IMR-90 (cell line): ENCODE results near the gene GMEB2. TPM values are rescaled to one million over a fixed set of nuclear protein-coding genes. Genes with fewer than 3 reads are reported as not detected.

Source experiments
- ATAC-seq: fragments of 200-7000 bp; cut with Tn5 transposase; 2 replicates; pipeline ENCODE4 v1.9.1; 2020; ENCODE audit warnings: low read depth, mild to moderate bottlenecking, moderate library complexity
- BruUV-seq: library from RNA; stranded (reverse); fragments of 400-500 nt; replicated peaks from 2 replicates; lab custom pipeline; 2021; lab: Mats Ljungman, UMichigan
- CTCF ChIA-PET: fragments of 300-600 bp; formaldehyde crosslinking; extraction: SDS; loops from one replicate; lab custom pipeline; 2021; ENCODE audit warnings: antibody characterized with exemption; lab: Yijun Ruan, JAX
- POLR2A ChIA-PET: fragments of 300-600 bp; sonication (Branson Sonifier 250); formaldehyde crosslinking; loops from one replicate; lab custom pipeline; 2022; ENCODE audit warnings: antibody characterized with exemption; ENCODE audit not compliant: unreplicated experiment; lab: Charles Lee
- DNase-seq: peaks from one replicate; pipeline ENCODE4 v3.0.0; 2013
- H2AFZ ChIP-seq: replicated peaks from 2 replicates; pipeline ENCODE3; 2013; ENCODE audit warnings: low read length, mild to moderate bottlenecking; ENCODE audit not compliant: poor library complexity
- H2AK5ac ChIP-seq: 2 replicates; pipeline ENCODE4 v1.6.1; 2013; ENCODE audit warnings: low read depth, low read length, inconsistent platforms
- H2AK9ac ChIP-seq: replicated peaks from 2 replicates; pipeline ENCODE3; 2013; ENCODE audit warnings: mild to moderate bottlenecking, low read depth, low read length, moderate library complexity; ENCODE audit not compliant: poor library complexity
- H2BK120ac ChIP-seq: 2 replicates; pipeline ENCODE4 v1.6.1; 2013; ENCODE audit warnings: low read depth, low read length, inconsistent platforms
- H2BK15ac ChIP-seq: 3 replicates; pipeline ENCODE4 v1.6.1; 2013; ENCODE audit warnings: low read depth, low read length, inconsistent platforms
- H2BK20ac ChIP-seq: 2 replicates; pipeline ENCODE4 v1.6.1; 2013; ENCODE audit warnings: low read depth, mild to moderate bottlenecking, inconsistent platforms, low read length, moderate library complexity
- H2BK5ac ChIP-seq: 2 replicates; pipeline ENCODE4 v1.6.1; 2013; ENCODE audit warnings: mild to moderate bottlenecking, low read depth, low read length, inconsistent platforms; ENCODE audit not compliant: poor library complexity, severe bottlenecking
- H3K14ac ChIP-seq: replicated peaks from 2 replicates; pipeline ENCODE4 v1.6.1; 2013; ENCODE audit warnings: low read depth, low read length, inconsistent platforms
- H3K18ac ChIP-seq: 2 replicates; pipeline ENCODE4 v1.6.1; 2013; ENCODE audit warnings: low read depth, low read length, control low read depth
- H3K23ac ChIP-seq: 2 replicates; pipeline ENCODE4 v1.6.1; 2013; ENCODE audit warnings: low read depth, low read length, inconsistent platforms
- H3K27ac ChIP-seq: 2 replicates; pipeline ENCODE4 v1.5.1; 2013; ENCODE audit warnings: mild to moderate bottlenecking, control low read depth, low read length; ENCODE audit not compliant: insufficient read depth
- H3K27me3 ChIP-seq: 2 replicates; pipeline ENCODE4 v1.6.1; 2013; ENCODE audit warnings: low read length; ENCODE audit not compliant: control insufficient read depth, insufficient read depth
- H3K36me3 ChIP-seq: 2 replicates; pipeline ENCODE4 v1.6.1; 2013; ENCODE audit warnings: low read length, mixed read lengths; ENCODE audit not compliant: control insufficient read depth, insufficient read depth
- H3K4ac ChIP-seq: 2 replicates; pipeline ENCODE4 v1.6.1; 2013; ENCODE audit warnings: low read depth, low read length, inconsistent platforms
- H3K4me1 ChIP-seq: 2 replicates; pipeline ENCODE4 v1.6.1; 2013; ENCODE audit warnings: low read length, mixed read lengths; ENCODE audit not compliant: control insufficient read depth, insufficient read depth
- H3K4me2 ChIP-seq: 2 replicates; pipeline ENCODE4 v1.6.1; 2013; ENCODE audit warnings: low read depth, mild to moderate bottlenecking, control low read depth, low read length, moderate library complexity
- H3K4me3 ChIP-seq: 2 replicates; pipeline ENCODE4 v1.5.1; 2013; ENCODE audit warnings: low read depth, mild to moderate bottlenecking, control low read depth, low read length, moderate library complexity; ENCODE audit not compliant: insufficient read depth
- H3K56ac ChIP-seq: 2 replicates; pipeline ENCODE4 v1.6.1; 2013; ENCODE audit warnings: low read length, inconsistent platforms; ENCODE audit not compliant: insufficient read depth; ENCODE audit errors: extremely low read depth
- H3K79me1 ChIP-seq, 2 experiments: 2 replicates each; pipeline ENCODE4 v1.6.1; 2013; ENCODE audit warnings: low read length in 2 of 2, inconsistent platforms in 1 of 2, low read depth in 1 of 2
- H3K9ac ChIP-seq: 2 replicates; pipeline ENCODE4 v1.6.1; 2013; ENCODE audit warnings: low read depth, low read length, control low read depth
- H3K9me1 ChIP-seq: 2 replicates; pipeline ENCODE4 v1.6.1; 2013; ENCODE audit warnings: low read length, inconsistent platforms; ENCODE audit not compliant: insufficient read depth
- H3K9me3 ChIP-seq: 2 replicates; pipeline ENCODE4 v1.6.1; 2013; ENCODE audit warnings: low read length; ENCODE audit not compliant: control insufficient read depth, insufficient read depth
- H4K20me1 ChIP-seq: 2 replicates; pipeline ENCODE4 v1.6.1; 2013; ENCODE audit warnings: low read length, inconsistent platforms; ENCODE audit not compliant: insufficient read depth
- H4K5ac ChIP-seq: 2 replicates; pipeline ENCODE4 v1.6.1; 2013; ENCODE audit warnings: mild to moderate bottlenecking, low read depth, low read length, control low read depth
- H4K8ac ChIP-seq, 2 experiments: 2 replicates each; pipeline ENCODE4 v1.6.1; 2013; ENCODE audit warnings: low read depth in 2 of 2, low read length in 2 of 2, control low read depth in 1 of 2, inconsistent platforms in 1 of 2
- H4K91ac ChIP-seq: 2 replicates; pipeline ENCODE4 v1.6.1; 2013; ENCODE audit warnings: low read depth, low read length, inconsistent platforms; ENCODE audit not compliant: insufficient read depth
- BHLHE40 ChIP-seq: fragments of 150-350 bp; IDR thresholded peaks from 2 replicates; pipeline ENCODE4 v1.6.1; 2016; ENCODE audit warnings: mild to moderate bottlenecking, low read depth, low read length
- CTCF ChIP-seq: conservative IDR thresholded peaks from 2 replicates; pipeline ENCODE4 v1.5.1; 2012; ENCODE audit warnings: mild to moderate bottlenecking, low read depth, low read length, improper control_type of control experiment
- ELK1 ChIP-seq: fragments of 150-350 bp; IDR thresholded peaks from 2 replicates; pipeline ENCODE4 v1.6.1; 2016; ENCODE audit warnings: low read depth, mild to moderate bottlenecking, low read length, moderate library complexity, borderline replicate concordance
- MAFK ChIP-seq: IDR thresholded peaks from 2 replicates; pipeline ENCODE4 v1.6.1; 2012; ENCODE audit warnings: low read depth, low read length, improper control_type of control experiment
- POLR2A ChIP-seq: IDR thresholded peaks from 2 replicates; pipeline ENCODE4 v1.6.1; 2012; ENCODE audit warnings: mild to moderate bottlenecking, low read depth, low read length
- RFX5 ChIP-seq: IDR thresholded peaks from 2 replicates; pipeline ENCODE4 v1.8.0; 2012; ENCODE audit warnings: low read depth, mild to moderate bottlenecking, low read length, moderate library complexity
- SMC3 ChIP-seq: fragments of 150-350 bp; IDR thresholded peaks from 2 replicates; pipeline ENCODE4 v1.6.1; 2016; ENCODE audit warnings: low read depth, mild to moderate bottlenecking, antibody characterized with exemption, low read length, moderate library complexity
- USF2 ChIP-seq: fragments of 150-350 bp; IDR thresholded peaks from 2 replicates; pipeline ENCODE4 v1.6.1; 2017; ENCODE audit warnings: mild to moderate bottlenecking, antibody characterized with exemption, low read length, low read depth
- WGBS, 2 experiments: methylation state at CpG; one replicate each; pipeline versions ENCODE4 v1.1.5 to v1.1.7; 2013; ENCODE audit warnings: missing lambda C conversion rate in 2 of 2; ENCODE audit not compliant: insufficient read length in 1 of 2; ENCODE audit errors: extremely low coverage in 2 of 2; 5-methylcytosine and 5-hydroxymethylcytosine counted together
- dilution Hi-C: fragments of 300-500 bp; cut with HindIII; formaldehyde crosslinking; loops from one replicate; pipeline ENCODE4 v1.14.3; 2018; ENCODE audit warnings: low sequenced_read_pairs; ENCODE audit not compliant: unreplicated experiment
- in situ Hi-C: fragments of 300-500 bp; cut with MboI; formaldehyde crosslinking; loops from 3 replicates; pipeline ENCODE4 v1.14.3; 2019; ENCODE audit warnings: low sequenced_read_pairs, inconsistent platforms, mixed read lengths
- intact Hi-C: fragments of 100-400 bp; cut with micrococcal nuclease; formaldehyde crosslinking; loops from 2 replicates; pipeline ENCODE4 v1.10.0; 2022
- polyA plus RNA-seq, 3 experiments: library from polyadenylated mRNA; depleted of rRNA; stranded (reverse); fragments of >200 nt; gene quantifications; 2 replicates each; pipeline ENCODE4 v1.2.3, GENCODE V29; 2012; ENCODE audit warnings: low replicate concordance in 1 of 3
- total RNA-seq: library from RNA; depleted of rRNA; stranded (reverse); fragments of >200 nt; gene quantifications from 2 replicates; pipeline ENCODE4 v1.2.3, GENCODE V29; 2012

The GMEB2 gene
- total and polyA plus RNA-seq, 2 of the 4 experiments (the other 2 are of a cell fraction) = 5.0 to 10.0 TPM

- no TSS peak for BruUV-seq
- intact Hi-C loops (no loop called here), dilution Hi-C loops (no loop called here), in situ Hi-C loops (no loop called here)
- no peak overlapping the region for H2BK15ac ChIP-seq
- H3K9me1 ChIP-seq = peaks cover 2% of the 10 kb centered on the region; the same call in 1 of the 2 replicates
- no peak overlapping the region for H2BK20ac ChIP-seq
- H2AFZ ChIP-seq = no peak overlapping the region
- H2AK9ac ChIP-seq = no peak overlapping the region
- no peak overlapping the region for H2BK120ac ChIP-seq
- H3K14ac ChIP-seq = no peak overlapping the region
- H3K18ac ChIP-seq = no peak overlapping the region
- H2AK5ac ChIP-seq = no peak overlapping the region
- no peak overlapping the region for H4K91ac ChIP-seq
- H3K4me2 ChIP-seq = no peak overlapping the region
- H3K56ac ChIP-seq = no peak overlapping the region
- ATAC-seq = no peak
- POLR2A ChIA-PET = no interaction called here
- WGBS, 2 experiments = 92% methylated on average over 10 of the region's 17 CpGs; no CpG with 5 or more reads in 1 of the 2 experiments
- H4K5ac ChIP-seq = no peak overlapping the region
- H3K9ac ChIP-seq = no peak overlapping the region
- no peaks in the 10 kb centered on the region for H3K9me3 ChIP-seq
- no peak overlapping the region for H3K23ac ChIP-seq
- H3K79me1 ChIP-seq = peaks cover 0 to 4% of the 10 kb centered on the region in 2 experiments; a peak in 2 of 4 replicates
- no peak overlapping the region for H3K4me3 ChIP-seq
- H3K36me3 ChIP-seq = peaks cover 27% of the 10 kb centered on the region
- DNase-seq = no peak
- no peak overlapping the region for H2BK5ac ChIP-seq
- no peak overlapping the region for H3K4ac ChIP-seq
- no peaks in the 10 kb centered on the region for H3K27me3 ChIP-seq
- TF ChIP-seq POLR2A (no peak), MAFK (no peak), BHLHE40 (no peak), USF2 (no peak), RFX5 (no peak), CTCF (no peak), ELK1 (no peak), SMC3 (no peak)
- no peaks in the 10 kb centered on the region for H3K4me1 ChIP-seq
- no peaks in the 10 kb centered on the region; the same call in none of the 2 replicates for H4K20me1 ChIP-seq
- no peak overlapping the region for H3K27ac ChIP-seq
- CTCF ChIA-PET = no interaction called here
- H4K8ac ChIP-seq = no peak overlapping the region
These were observed 40.1 kb downstream of the GMEB2 start for GRCh38 chr20:63586797-63587196.
